Suprapubic skin (tissue), 4 donors: ENCODE data around the gene CEP95. TPM values are rescaled to one million over a fixed set of nuclear protein-coding genes. Genes with fewer than 3 reads are reported as not detected.

Source experiments
- DNase-seq, 2 donors: peaks; one replicate each; pipeline ENCODE4 v3.0.0-alpha.2; 2019; ENCODE audit warnings: low spot score in 2 of 2
- H3K27ac ChIP-seq: fragments of 200-600 bp; sonication (generic); one replicate; pipeline ENCODE4 v1.5.1; 2019
- H3K27me3 ChIP-seq: fragments of 200-600 bp; sonication (generic); one replicate; pipeline ENCODE4 v1.5.1; 2019
- H3K36me3 ChIP-seq: fragments of 200-600 bp; sonication (generic); one replicate; pipeline ENCODE4 v1.5.1; 2019
- H3K4me1 ChIP-seq: fragments of 200-600 bp; sonication (generic); one replicate; pipeline ENCODE4 v1.5.1; 2019
- H3K4me3 ChIP-seq: fragments of 200-600 bp; sonication (generic); one replicate; pipeline ENCODE4 v1.5.1; 2019; ENCODE audit warnings: mild to moderate bottlenecking
- H3K9me3 ChIP-seq: fragments of 200-600 bp; sonication (generic); one replicate; pipeline ENCODE4 v1.5.1; 2019
- EP300 ChIP-seq: sonication (generic); formaldehyde crosslinking; IDR thresholded peaks from one replicate; pipeline ENCODE4 v1.6.1; 2017; ENCODE audit warnings: antibody characterized with exemption
- POLR2A ChIP-seq, 2 donors: fragments of 450-650 bp; IDR thresholded peaks; one replicate each; pipeline ENCODE4 v1.6.1; 2017; ENCODE audit warnings: antibody characterized with exemption in 2 of 2, mild to moderate bottlenecking in 2 of 2, moderate library complexity in 2 of 2
- POLR2AphosphoS5 ChIP-seq, 3 donors: sonication (generic); formaldehyde crosslinking; IDR thresholded peaks; one replicate each; pipeline ENCODE4 v1.6.1; 2017; ENCODE audit warnings: antibody characterized with exemption in 3 of 3
- WGBS: methylation state at CpG from one replicate; pipeline ENCODE4 v1.1.5; 2018; 5-methylcytosine and 5-hydroxymethylcytosine counted together
- total RNA-seq, 4 donors: library from RNA; depleted of rRNA; stranded (reverse); fragments of >200 nt; gene quantifications; one replicate each; pipeline ENCODE4 v1.1.0, GENCODE V29; 2016
- TF ChIP-seq, protein P1 (sequence below), 2 donors: fragments of 200-600 bp in 1 of 2; fragments of 450-650 bp in 1 of 2; sonication (generic) in 1 of 2; IDR thresholded peaks; one replicate each; pipeline ENCODE4 v1.5.1; 2016 to 2019; ENCODE audit warnings: antibody characterized with exemption in 2 of 2, mild to moderate bottlenecking in 1 of 2, moderate library complexity in 1 of 2

Gene CEP95
- total RNA-seq, 4 donors from 2014 or later, result 46.8 to 200 (median 61.5) TPM

DNA sequence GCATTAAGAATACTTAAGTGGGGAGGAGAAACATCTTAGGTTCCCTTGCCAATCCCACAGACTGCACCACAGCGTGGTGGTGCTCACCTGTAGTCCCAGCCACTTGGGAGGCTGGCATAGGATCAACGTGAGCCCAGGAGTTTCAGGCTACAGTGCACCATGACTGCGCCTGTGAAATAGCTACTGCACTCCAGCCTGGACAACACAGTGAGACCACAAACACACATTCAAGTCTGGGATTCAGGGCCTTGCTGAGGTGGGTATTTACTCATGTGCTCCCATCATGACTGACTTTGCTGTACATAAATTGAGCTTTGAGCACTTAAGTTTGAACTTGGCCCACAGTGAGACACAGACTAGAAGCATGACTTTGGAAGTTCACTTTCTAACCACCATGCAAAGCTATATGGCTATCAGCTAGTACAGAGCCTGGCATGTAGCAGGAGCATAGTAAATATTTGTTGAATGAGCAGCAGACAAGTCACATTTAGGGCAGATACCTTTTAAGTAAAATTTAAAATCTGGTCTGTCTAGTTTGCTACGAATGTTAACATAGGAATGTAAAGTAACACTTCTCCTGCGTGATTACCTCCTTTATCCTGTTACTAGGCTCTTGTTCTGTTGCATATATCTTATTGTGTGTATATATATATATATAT is 33.5 kb downstream of the CEP95 start:
- TF ChIP-seq EP300 (no peak), POLR2AphosphoS5 (IDR thresholded peaks at IDR 0.05) (no peak), POLR2A (IDR thresholded peaks at IDR 0.05) (no peak)
- TF ChIP-seq, protein P1, sequence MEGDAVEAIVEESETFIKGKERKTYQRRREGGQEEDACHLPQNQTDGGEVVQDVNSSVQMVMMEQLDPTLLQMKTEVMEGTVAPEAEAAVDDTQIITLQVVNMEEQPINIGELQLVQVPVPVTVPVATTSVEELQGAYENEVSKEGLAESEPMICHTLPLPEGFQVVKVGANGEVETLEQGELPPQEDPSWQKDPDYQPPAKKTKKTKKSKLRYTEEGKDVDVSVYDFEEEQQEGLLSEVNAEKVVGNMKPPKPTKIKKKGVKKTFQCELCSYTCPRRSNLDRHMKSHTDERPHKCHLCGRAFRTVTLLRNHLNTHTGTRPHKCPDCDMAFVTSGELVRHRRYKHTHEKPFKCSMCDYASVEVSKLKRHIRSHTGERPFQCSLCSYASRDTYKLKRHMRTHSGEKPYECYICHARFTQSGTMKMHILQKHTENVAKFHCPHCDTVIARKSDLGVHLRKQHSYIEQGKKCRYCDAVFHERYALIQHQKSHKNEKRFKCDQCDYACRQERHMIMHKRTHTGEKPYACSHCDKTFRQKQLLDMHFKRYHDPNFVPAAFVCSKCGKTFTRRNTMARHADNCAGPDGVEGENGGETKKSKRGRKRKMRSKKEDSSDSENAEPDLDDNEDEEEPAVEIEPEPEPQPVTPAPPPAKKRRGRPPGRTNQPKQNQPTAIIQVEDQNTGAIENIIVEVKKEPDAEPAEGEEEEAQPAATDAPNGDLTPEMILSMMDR (IDR thresholded peaks at IDR 0.05), result no peak
- no peak overlapping the region for H3K27ac ChIP-seq
- 87% methylated on average over 4 of the region's 5 CpGs for WGBS

DNA sequence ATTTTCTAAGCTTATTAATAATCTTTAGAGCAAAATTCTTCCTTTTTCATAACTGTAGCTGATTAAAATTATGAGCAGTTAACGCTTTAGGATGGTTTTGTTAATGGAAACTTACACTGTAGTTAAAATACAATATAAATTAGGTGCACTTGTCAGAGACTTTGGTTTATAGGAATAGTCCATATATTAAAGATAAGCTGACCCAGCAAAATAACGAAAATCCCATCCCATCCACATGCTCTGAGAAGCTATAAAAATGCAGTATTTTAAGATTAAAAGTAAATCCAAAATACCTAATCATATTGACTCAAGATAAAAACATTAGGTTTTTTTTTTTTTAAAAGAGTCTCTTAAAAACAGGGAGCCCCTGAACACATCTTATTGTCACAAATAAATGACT is 38.0 kb downstream of the CEP95 start:
- WGBS, result 95% methylated on average over 2 of the region's 2 CpGs
- Histone ChIP-seq H3K4me3 (no peak overlapping the region), H3K9me3 (no peaks in the 10 kb centered on the region), H3K27ac (no peak overlapping the region), H3K36me3 (peaks cover 64% of the 10 kb centered on the region), H3K4me1 (no peaks in the 10 kb centered on the region), H3K27me3 (no peaks in the 10 kb centered on the region)
- no peak for TF ChIP-seq POLR2AphosphoS5 (IDR thresholded peaks at IDR 0.05)
- no peak for TF ChIP-seq EP300
- no peak for TF ChIP-seq POLR2A (IDR thresholded peaks at IDR 0.05)
- TF ChIP-seq, protein P1 (IDR thresholded peaks at IDR 0.05), result no peak
- DNase-seq, result no peak

More for the DNA sequence above, 33.5 kb downstream of the CEP95 start:
- Histone ChIP-seq H3K36me3 (peaks cover 75% of the 10 kb centered on the region), H3K4me3 (no peak overlapping the region), H3K27me3 (no peaks in the 10 kb centered on the region), H3K4me1 (no peaks in the 10 kb centered on the region), H3K9me3 (no peaks in the 10 kb centered on the region)
- DNase-seq, result no peak

DNA sequence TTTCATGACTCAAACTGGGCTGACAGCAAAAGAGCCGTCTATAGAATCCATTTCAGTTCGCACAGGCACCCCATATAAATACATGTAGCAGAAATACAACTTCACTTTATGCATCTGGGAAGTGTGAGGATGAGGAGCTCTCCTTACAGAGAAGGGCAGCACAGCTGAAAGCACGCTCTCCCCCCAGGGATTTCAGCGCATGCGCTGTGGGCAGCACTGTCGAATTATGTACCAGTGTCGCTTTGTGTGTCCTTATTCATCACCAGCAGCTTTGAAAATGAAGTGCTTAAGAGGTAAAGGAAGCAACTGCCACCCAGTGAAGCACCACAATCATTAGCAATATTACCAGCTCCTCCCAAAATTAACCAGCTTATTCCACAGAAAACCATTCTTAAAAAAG is 39.9 kb downstream of the CEP95 start:
- no peaks in the 10 kb centered on the region for H3K9me3 ChIP-seq
- no peak overlapping the region for H3K4me3 ChIP-seq
- 87% methylated on average over 7 of the region's 7 CpGs for WGBS
- no peak overlapping the region for H3K27ac ChIP-seq
- H3K27me3 ChIP-seq, result no peaks in the 10 kb centered on the region
- H3K36me3 ChIP-seq, result peaks cover 64% of the 10 kb centered on the region
- TF ChIP-seq EP300 (no peak), POLR2A (IDR thresholded peaks at IDR 0.05) (no peak)
- DNase-seq, result no peak
- no peaks in the 10 kb centered on the region for H3K4me1 ChIP-seq

DNA sequence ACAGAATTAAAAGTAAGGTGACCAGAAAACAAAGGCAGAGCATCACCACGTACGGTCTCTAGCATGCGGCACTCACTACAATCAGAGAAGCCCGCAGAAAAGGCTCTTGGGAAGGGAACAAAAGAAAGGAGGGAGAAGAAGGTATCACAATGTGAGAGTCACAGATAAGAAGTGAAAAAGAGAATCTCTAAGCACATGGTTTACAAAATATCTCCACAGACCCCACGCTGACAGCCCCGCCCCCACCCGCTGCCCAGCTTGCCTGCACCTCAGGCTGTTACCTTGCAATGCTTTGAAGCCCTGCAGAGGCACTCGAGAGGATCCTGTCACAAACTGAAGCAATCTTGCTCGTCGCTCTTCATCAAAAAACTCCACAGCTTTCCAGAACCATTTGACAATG is 40.5 kb downstream of the CEP95 start:
- H3K27me3 ChIP-seq, result no peaks in the 10 kb centered on the region
- H3K36me3 ChIP-seq, result peaks cover 58% of the 10 kb centered on the region
- no peak overlapping the region for H3K27ac ChIP-seq
- TF ChIP-seq EP300, result no peak
- TF ChIP-seq POLR2A (IDR thresholded peaks at IDR 0.05), result no peak
- TF ChIP-seq POLR2AphosphoS5 (IDR thresholded peaks at IDR 0.05), result no peak
- TF ChIP-seq, protein P1 (IDR thresholded peaks at IDR 0.05), result no peak
- 85% methylated on average over 10 of the region's 10 CpGs for WGBS
- no peak for DNase-seq
- no peak overlapping the region for H3K4me3 ChIP-seq
- no peaks in the 10 kb centered on the region for H3K9me3 ChIP-seq
- no peaks in the 10 kb centered on the region for H3K4me1 ChIP-seq

DNA sequence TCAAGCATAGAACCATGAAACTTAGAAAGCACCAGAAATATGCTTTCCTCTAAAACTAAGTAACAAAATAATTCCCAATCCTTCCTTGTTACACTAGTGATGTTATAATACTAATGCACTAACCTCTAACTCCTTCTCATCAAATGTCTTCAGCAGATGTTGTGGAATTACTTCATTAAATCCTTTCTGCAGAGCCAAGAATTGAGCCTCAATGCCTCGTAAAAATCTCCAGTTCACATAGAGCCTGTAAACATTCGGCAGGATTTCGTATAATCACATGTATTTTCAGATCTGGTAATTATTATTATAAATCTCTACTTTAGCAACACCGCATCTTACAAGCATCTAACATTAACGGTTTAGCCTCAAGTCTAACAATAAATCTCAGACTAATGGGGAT is 44.7 kb downstream of the CEP95 start:
- TF ChIP-seq EP300 (no peak), POLR2A (IDR thresholded peaks at IDR 0.05) (no peak), POLR2AphosphoS5 (IDR thresholded peaks at IDR 0.05) (no peak)
- TF ChIP-seq, protein P1 (IDR thresholded peaks at IDR 0.05), result no peak
- 75% methylated on average over 5 of the region's 5 CpGs for WGBS
- H3K36me3 ChIP-seq, result peaks cover 60% of the 10 kb centered on the region
- H3K27ac ChIP-seq, result no peak overlapping the region
- H3K4me3 ChIP-seq, result no peak overlapping the region
- H3K9me3 ChIP-seq, result no peaks in the 10 kb centered on the region
- no peak for DNase-seq
- no peaks in the 10 kb centered on the region for H3K27me3 ChIP-seq
- H3K4me1 ChIP-seq, result no peaks in the 10 kb centered on the region
